ENCODE results near the gene TLE4. TPM values are rescaled to one million over a fixed set of nuclear protein-coding genes. Genes with fewer than 3 reads are reported as not detected.

Gene TLE4
- total RNA-seq, 1 donor from 2014 or later, result 55.6 TPM

- H3K27me3 Mint-ChIP-seq, result peaks cover 20% of the 10 kb centered on the region
- no peaks in the 10 kb centered on the region for H3K9me3 Mint-ChIP-seq (ENCODE audit: low read depth)
- H3K4me3 Mint-ChIP-seq (ENCODE audit: low read depth), result no peak overlapping the region
- peaks cover 4% of the 10 kb centered on the region for H3K36me3 Mint-ChIP-seq (ENCODE audit: insufficient read depth)
- no peak for TF ChIP-seq CTCF (IDR thresholded peaks at IDR 0.05; ENCODE audit: unreplicated experiment)
- DNase-seq (ENCODE audit: low spot score, unreplicated experiment), result no peak
- H3K4me1 Mint-ChIP-seq (ENCODE audit: low read depth), result peaks cover 20% of the 10 kb centered on the region
- H3K27ac Mint-ChIP-seq, result no peak overlapping the region
Observed at GRCh38 chr9:79691496-79691895, 119.7 kb downstream of the TLE4 start.

GRCh38 chr9:79692857-79693571 is 121.2 kb downstream of the TLE4 start:
- TF ChIP-seq CTCF (IDR thresholded peaks at IDR 0.05; ENCODE audit: unreplicated experiment), result no peak
- no peak for DNase-seq (ENCODE audit: low spot score, unreplicated experiment)
- peaks cover 4% of the 10 kb centered on the region for H3K36me3 Mint-ChIP-seq (ENCODE audit: insufficient read depth)
- H3K4me3 Mint-ChIP-seq (ENCODE audit: low read depth), result no peak overlapping the region
- H3K27me3 Mint-ChIP-seq, result peaks cover 20% of the 10 kb centered on the region
- H3K9me3 Mint-ChIP-seq (ENCODE audit: low read depth), result no peaks in the 10 kb centered on the region
- H3K4me1 Mint-ChIP-seq (ENCODE audit: low read depth), result peaks cover 20% of the 10 kb centered on the region
- peak overlapping the region; percentile 12 for H3K27ac Mint-ChIP-seq

GRCh38 chr9:79693750-79694149 is 122.0 kb downstream of the TLE4 start:
- DNase-seq (ENCODE audit: low spot score, unreplicated experiment), result no peak
- peaks cover 20% of the 10 kb centered on the region for H3K4me1 Mint-ChIP-seq (ENCODE audit: low read depth)
- H3K36me3 Mint-ChIP-seq (ENCODE audit: insufficient read depth), result peaks cover 4% of the 10 kb centered on the region
- H3K9me3 Mint-ChIP-seq (ENCODE audit: low read depth), result no peaks in the 10 kb centered on the region
- no peak overlapping the region for H3K4me3 Mint-ChIP-seq (ENCODE audit: low read depth)
- TF ChIP-seq CTCF (IDR thresholded peaks at IDR 0.05; ENCODE audit: unreplicated experiment), result no peak
- peaks cover 20% of the 10 kb centered on the region for H3K27me3 Mint-ChIP-seq
- H3K27ac Mint-ChIP-seq, result peak overlapping the region; percentile 77

- no peak for TF ChIP-seq CTCF (IDR thresholded peaks at IDR 0.05; ENCODE audit: unreplicated experiment)
- H3K9me3 Mint-ChIP-seq (ENCODE audit: low read depth), result no peaks in the 10 kb centered on the region
- H3K36me3 Mint-ChIP-seq (ENCODE audit: insufficient read depth), result peaks cover 4% of the 10 kb centered on the region
- H3K27me3 Mint-ChIP-seq, result peaks cover 20% of the 10 kb centered on the region
- H3K4me1 Mint-ChIP-seq (ENCODE audit: low read depth), result peaks cover 18% of the 10 kb centered on the region
- H3K4me3 Mint-ChIP-seq (ENCODE audit: low read depth), result no peak overlapping the region
- no peak for DNase-seq (ENCODE audit: low spot score, unreplicated experiment)
- H3K27ac Mint-ChIP-seq, result no peak overlapping the region
Observed at GRCh38 chr9:79694208-79694607, 122.4 kb downstream of the TLE4 start.

- TF ChIP-seq CTCF (IDR thresholded peaks at IDR 0.05; ENCODE audit: unreplicated experiment), result no peak
- Mint-ChIP-seq H3K27me3 (peaks cover 20% of the 10 kb centered on the region), H3K4me3 (ENCODE audit: low read depth) (no peak overlapping the region), H3K36me3 (ENCODE audit: insufficient read depth) (peaks cover 4% of the 10 kb centered on the region), H3K4me1 (ENCODE audit: low read depth) (peaks cover 17% of the 10 kb centered on the region), H3K9me3 (ENCODE audit: low read depth) (no peaks in the 10 kb centered on the region), H3K27ac (no peak overlapping the region)
- no peak for DNase-seq (ENCODE audit: low spot score, unreplicated experiment)
Observed at GRCh38 chr9:79694676-79695400, 123.1 kb downstream of the TLE4 start.
